Neural crest cell (in vitro differentiated cells): ENCODE measurements around the gene ASAP2. TPM values are rescaled to one million over a fixed set of nuclear protein-coding genes. Genes with fewer than 3 reads are reported as not detected.

Source experiments
- DNase-seq: peaks from one replicate; pipeline ENCODE4 v3.0.0; 2021; ENCODE audit warnings: low read depth, mixed read lengths, low spot score
- H3K27ac Mint-ChIP-seq: one replicate; pipeline ENCODE4 v1.8.0; 2021; ENCODE audit warnings: mild to moderate bottlenecking, mixed read lengths; ENCODE audit not compliant: unreplicated experiment
- H3K27me3 Mint-ChIP-seq: 2 replicates; pipeline ENCODE4 v1.8.0; 2021; ENCODE audit warnings: low read depth, mild to moderate bottlenecking, mixed read lengths
- H3K36me3 Mint-ChIP-seq: 2 replicates; pipeline ENCODE4 v1.8.0; 2021; ENCODE audit warnings: low read depth, mild to moderate bottlenecking, mixed read lengths
- H3K4me1 Mint-ChIP-seq: 2 replicates; pipeline ENCODE4 v1.8.0; 2021; ENCODE audit warnings: mixed read lengths
- H3K4me3 Mint-ChIP-seq: one replicate; pipeline ENCODE4 v1.8.0; 2021; ENCODE audit warnings: mild to moderate bottlenecking, mixed read lengths
- H3K9me3 Mint-ChIP-seq: 2 replicates; pipeline ENCODE4 v1.8.0; 2021; ENCODE audit warnings: mixed read lengths
- CTCF ChIP-seq: fragments of 200-600 bp; sonication (generic); conservative IDR thresholded peaks from 2 replicates; pipeline ENCODE4 v1.5.0; 2021; ENCODE audit warnings: antibody characterized with exemption, mild to moderate bottlenecking
- total RNA-seq: library from RNA; stranded (reverse); gene quantifications from 2 replicates; pipeline ENCODE4 v1.2.1, GENCODE V29; 2021

The ASAP2 gene
- total RNA-seq, 1 donor from 2014 or later: 48.6 TPM

DNA sequence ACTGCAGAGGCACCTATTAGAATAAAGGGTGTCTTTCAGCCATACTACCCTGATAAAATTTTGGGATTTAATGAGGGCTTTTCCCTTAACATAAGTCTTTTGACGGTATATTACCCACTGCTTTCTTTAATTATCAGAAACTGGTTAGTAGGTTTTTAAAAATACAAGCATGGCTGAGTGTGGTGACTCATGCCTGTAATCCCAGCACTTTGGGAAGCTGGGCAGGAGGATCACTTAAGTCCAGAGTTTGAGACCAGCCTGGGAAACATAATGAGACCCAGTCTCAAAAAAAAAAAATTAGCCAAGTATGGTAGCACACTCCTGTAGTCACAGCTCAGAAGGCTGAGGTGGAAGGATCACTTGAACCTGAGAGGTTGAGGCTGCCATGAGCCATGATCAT lies 232.9 kb downstream of the ASAP2 start:
- H3K27me3 Mint-ChIP-seq: no peaks in the 10 kb centered on the region
- no peak for DNase-seq
- peaks cover 21% of the 10 kb centered on the region for H3K36me3 Mint-ChIP-seq
- H3K9me3 Mint-ChIP-seq: no peaks in the 10 kb centered on the region
- TF ChIP-seq CTCF: no peak
- H3K27ac Mint-ChIP-seq: no peak overlapping the region
- no peaks in the 10 kb centered on the region for H3K4me1 Mint-ChIP-seq
- H3K4me3 Mint-ChIP-seq: no peak overlapping the region

GRCh38 chr2:9440058-9440727 lies 233.6 kb downstream of the ASAP2 start:
- Mint-ChIP-seq H3K27ac (no peak overlapping the region), H3K4me1 (no peaks in the 10 kb centered on the region), H3K4me3 (no peak overlapping the region), H3K27me3 (no peaks in the 10 kb centered on the region), H3K9me3 (no peaks in the 10 kb centered on the region), H3K36me3 (peaks cover 22% of the 10 kb centered on the region)
- TF ChIP-seq CTCF: no peak
- DNase-seq: no peak

DNA sequence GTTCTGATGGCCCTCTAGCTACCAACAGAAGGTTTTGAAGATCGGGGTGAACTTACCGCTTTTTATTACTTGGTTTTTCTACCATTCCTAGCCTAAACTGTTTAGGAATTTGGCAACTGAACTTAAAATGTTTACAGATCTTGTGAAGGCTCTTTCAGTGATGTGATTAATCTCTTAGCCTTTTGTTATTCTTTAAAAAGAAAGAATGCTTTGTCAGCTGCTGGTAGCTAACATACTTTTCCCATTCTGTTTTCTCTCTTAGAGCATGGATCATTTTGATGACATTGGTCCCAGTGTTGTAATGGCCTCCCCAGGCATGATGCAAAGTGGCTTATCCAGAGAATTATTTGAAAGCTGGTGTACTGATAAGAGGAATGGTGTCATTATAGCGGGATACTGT lies 234.9 kb downstream of the ASAP2 start:
- no peak for DNase-seq
- Mint-ChIP-seq H3K4me3 (no peak overlapping the region), H3K36me3 (peaks cover 26% of the 10 kb centered on the region)

DNA sequence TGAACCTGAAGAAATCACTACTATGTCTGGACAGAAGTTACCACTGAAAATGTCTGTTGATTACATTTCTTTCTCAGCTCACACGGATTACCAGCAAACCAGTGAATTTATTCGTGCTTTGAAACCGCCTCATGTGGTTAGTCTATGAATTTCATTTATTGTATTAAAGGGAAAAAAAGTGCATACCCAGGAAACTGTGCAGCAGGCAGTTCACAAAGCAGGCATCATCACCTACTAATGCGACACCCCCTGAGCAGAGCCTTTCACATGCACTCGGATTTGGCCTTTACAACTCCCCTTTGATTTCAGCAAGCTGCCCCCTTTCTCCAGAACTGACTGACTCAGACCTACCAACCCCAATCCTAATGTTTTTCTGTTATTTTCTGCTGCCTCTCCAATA lies 236.9 kb downstream of the ASAP2 start:
- no peaks in the 10 kb centered on the region for H3K27me3 Mint-ChIP-seq
- H3K4me1 Mint-ChIP-seq: no peaks in the 10 kb centered on the region
- peaks cover 20% of the 10 kb centered on the region for H3K36me3 Mint-ChIP-seq
- H3K4me3 Mint-ChIP-seq: no peak overlapping the region
- no peak overlapping the region for H3K27ac Mint-ChIP-seq
- no peak for TF ChIP-seq CTCF
- H3K9me3 Mint-ChIP-seq: no peaks in the 10 kb centered on the region
- no peak for DNase-seq

More for the DNA sequence above, 234.9 kb downstream of the ASAP2 start:
- Mint-ChIP-seq H3K27me3 (no peaks in the 10 kb centered on the region), H3K27ac (no peak overlapping the region), H3K9me3 (no peaks in the 10 kb centered on the region), H3K4me1 (no peaks in the 10 kb centered on the region)
- no peak for TF ChIP-seq CTCF

- Mint-ChIP-seq H3K36me3 (peaks cover 18% of the 10 kb centered on the region), H3K27me3 (no peaks in the 10 kb centered on the region), H3K4me3 (no peak overlapping the region), H3K4me1 (no peaks in the 10 kb centered on the region), H3K9me3 (no peaks in the 10 kb centered on the region), H3K27ac (no peak overlapping the region)
- TF ChIP-seq CTCF: no peak
- no peak for DNase-seq
These were observed 238.5 kb downstream of the ASAP2 start for GRCh38 chr2:9445089-9445488.
